ENCODE results near the gene LUC7L. TPM values are rescaled to one million over a fixed set of nuclear protein-coding genes. Genes with fewer than 3 reads are reported as not detected.

LUC7L gene
- total RNA-seq, 1 experiment from 2014 or later: 79.3 TPM

- intact Hi-C loops (cut with micrococcal nuclease; ENCODE audit: unreplicated experiment): no loop called here
- Mint-ChIP-seq H3K36me3 (ENCODE audit: insufficient read depth, unreplicated experiment) (peaks cover 59% of the 10 kb centered on the region), H3K27me3 (ENCODE audit: unreplicated experiment) (no peaks in the 10 kb centered on the region), H3K4me3 (ENCODE audit: low read depth, unreplicated experiment) (no peak overlapping the region), H3K9me3 (ENCODE audit: low read depth, unreplicated experiment) (no peaks in the 10 kb centered on the region), H3K4me1 (ENCODE audit: low read depth, unreplicated experiment) (peaks cover 26% of the 10 kb centered on the region), H3K27ac (ENCODE audit: unreplicated experiment) (no peak overlapping the region)
- CTCF ChIA-PET: interaction anchor here (0.7 kb wide), 1 partner anchor 15 kb away, joined by 3 read pairs; no protein-coding TSS in a partner anchor
- TF ChIP-seq CTCF (IDR thresholded peaks at IDR 0.05; ENCODE audit: unreplicated experiment): no peak
- DNase-seq: no peak
- BruUV-seq (replicated peaks): no TSS peak
Observed at GRCh38 chr16:263944-264343, 34.7 kb upstream of the LUC7L start.

GRCh38 chr16:263182-263774, 34.0 kb upstream of the LUC7L start:
- DNase-seq: no peak
- H3K4me1 Mint-ChIP-seq (ENCODE audit: low read depth, unreplicated experiment): peaks cover 19% of the 10 kb centered on the region
- peaks cover 57% of the 10 kb centered on the region for H3K36me3 Mint-ChIP-seq (ENCODE audit: insufficient read depth, unreplicated experiment)
- BruUV-seq (replicated peaks): no TSS peak
- intact Hi-C loops (cut with micrococcal nuclease; ENCODE audit: unreplicated experiment): no loop called here
- no peak for TF ChIP-seq CTCF (IDR thresholded peaks at IDR 0.05; ENCODE audit: unreplicated experiment)
- H3K27ac Mint-ChIP-seq (ENCODE audit: unreplicated experiment): no peak overlapping the region
- CTCF ChIA-PET: no interaction called here
- H3K9me3 Mint-ChIP-seq (ENCODE audit: low read depth, unreplicated experiment): no peaks in the 10 kb centered on the region
- H3K27me3 Mint-ChIP-seq (ENCODE audit: unreplicated experiment): no peaks in the 10 kb centered on the region
- H3K4me3 Mint-ChIP-seq (ENCODE audit: low read depth, unreplicated experiment): no peak overlapping the region

GRCh38 chr16:262121-262745, 33.0 kb upstream of the LUC7L start:
- TF ChIP-seq CTCF (IDR thresholded peaks at IDR 0.05; ENCODE audit: unreplicated experiment): no peak
- Mint-ChIP-seq H3K4me3 (ENCODE audit: low read depth, unreplicated experiment) (no peak overlapping the region), H3K27ac (ENCODE audit: unreplicated experiment) (no peak overlapping the region), H3K27me3 (ENCODE audit: unreplicated experiment) (no peaks in the 10 kb centered on the region), H3K4me1 (ENCODE audit: low read depth, unreplicated experiment) (peaks cover 12% of the 10 kb centered on the region), H3K9me3 (ENCODE audit: low read depth, unreplicated experiment) (no peaks in the 10 kb centered on the region), H3K36me3 (ENCODE audit: insufficient read depth, unreplicated experiment) (peaks cover 59% of the 10 kb centered on the region)
- BruUV-seq (replicated peaks): no TSS peak
- CTCF ChIA-PET: no interaction called here
- DNase-seq: no peak
- intact Hi-C loops (cut with micrococcal nuclease; ENCODE audit: unreplicated experiment): no loop called here

- Mint-ChIP-seq H3K27me3 (ENCODE audit: unreplicated experiment) (no peaks in the 10 kb centered on the region), H3K9me3 (ENCODE audit: low read depth, unreplicated experiment) (no peaks in the 10 kb centered on the region), H3K4me1 (ENCODE audit: low read depth, unreplicated experiment) (peaks cover 9% of the 10 kb centered on the region), H3K36me3 (ENCODE audit: insufficient read depth, unreplicated experiment) (peaks cover 61% of the 10 kb centered on the region), H3K27ac (ENCODE audit: unreplicated experiment) (no peak overlapping the region), H3K4me3 (ENCODE audit: low read depth, unreplicated experiment) (no peak overlapping the region)
- no peak for DNase-seq
- intact Hi-C loops (cut with micrococcal nuclease; ENCODE audit: unreplicated experiment): no loop called here
- no peak for TF ChIP-seq CTCF (IDR thresholded peaks at IDR 0.05; ENCODE audit: unreplicated experiment)
- no TSS peak for BruUV-seq (replicated peaks)
- CTCF ChIA-PET: no interaction called here
Observed at GRCh38 chr16:261031-261691, 31.9 kb upstream of the LUC7L start.

All from Calu3 (cell line).